IPS-NIHi7 (cell line): ENCODE measurements around the gene GPR62.
"Not testable (repeated sequence)": the region's sequence is repeated elsewhere in the genome, so short reads cannot be mapped to it uniquely, and the experiment has no call there.

Experiments used
- DNase-seq: peaks from one replicate; pipeline ENCODE4 v3.0.0; 2012; ENCODE audit warnings: mixed read lengths; ENCODE audit errors: extremely low spot score

Gene GPR62

DNA sequence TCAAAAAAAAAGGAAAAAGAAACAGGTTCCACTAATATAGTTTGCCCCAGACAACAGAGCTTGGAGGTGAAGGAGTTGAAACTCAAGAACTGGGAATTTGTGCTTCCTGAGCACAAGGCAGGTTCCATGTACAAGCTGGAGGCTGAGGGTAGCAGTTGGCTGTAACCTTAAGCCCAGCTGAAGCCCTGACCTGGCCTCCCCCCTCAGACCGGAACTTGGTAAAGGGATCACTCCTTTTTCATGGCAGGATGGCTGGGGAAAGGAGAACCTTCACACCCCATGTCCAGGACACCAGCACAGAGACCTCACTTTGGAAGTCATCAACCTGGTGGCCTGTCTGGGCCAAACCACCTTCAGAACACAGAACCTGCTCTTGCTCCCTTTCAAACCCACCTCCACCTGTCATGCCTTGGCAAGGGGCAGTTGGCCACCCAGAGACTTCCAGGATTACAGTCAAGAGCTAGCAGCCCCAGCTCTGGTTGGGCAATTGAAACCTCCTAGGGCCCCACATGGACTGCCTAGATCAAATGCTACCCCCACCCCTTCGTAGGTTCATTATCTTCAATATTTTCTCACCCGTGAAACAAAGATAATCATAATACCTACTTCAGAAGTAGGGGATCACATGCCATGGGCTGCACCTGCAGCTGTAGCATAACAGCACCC is 37.0 kb downstream of the GPR62 start:
- no peak for DNase-seq

DNA sequence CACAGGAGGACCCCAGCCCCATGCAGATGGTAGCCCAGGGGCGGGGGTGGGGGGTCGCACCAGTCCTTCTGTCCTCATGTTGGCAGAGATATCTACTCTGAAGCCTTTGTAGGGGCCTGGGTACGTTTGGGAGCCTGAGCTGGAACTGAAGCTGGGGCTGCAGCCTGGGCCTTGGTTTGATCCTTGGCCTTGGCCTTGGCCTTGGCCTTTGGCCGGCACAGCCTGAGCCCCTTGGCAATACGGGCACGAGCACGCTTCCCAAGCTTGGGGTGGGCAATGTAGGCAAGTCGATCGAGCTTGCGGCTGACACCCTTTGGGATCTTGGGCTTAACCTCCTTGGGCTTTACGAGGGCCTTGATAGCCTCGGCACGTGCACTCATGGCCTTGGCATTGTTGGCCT is 38.5 kb downstream of the GPR62 start:
- not testable (repeated sequence) for DNase-seq

DNA sequence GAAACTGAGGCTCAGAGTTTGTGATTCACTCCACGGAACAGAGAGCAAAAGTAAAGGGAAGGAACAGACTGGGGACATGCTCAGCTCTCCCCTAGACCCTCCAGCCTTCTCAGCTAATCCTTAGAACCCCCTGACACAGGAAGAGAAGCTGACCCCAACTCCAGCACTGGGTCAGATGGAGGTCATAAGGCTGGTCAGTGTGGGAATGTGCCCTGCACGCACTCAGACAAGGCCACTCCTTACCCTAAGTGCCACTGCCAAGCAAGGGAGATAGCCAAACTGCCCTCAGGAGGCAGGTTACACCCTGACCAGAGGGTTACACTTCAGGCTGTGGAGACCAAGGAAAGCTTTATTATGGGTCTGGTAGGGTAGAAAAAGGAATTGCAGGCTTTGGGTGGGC is 39.3 kb downstream of the GPR62 start:
- no peak for DNase-seq

- peak; percentile 89 for DNase-seq
Measured at GRCh38 chr3:51995346-51996163, 40.4 kb downstream of the GPR62 start, which contains the start of gene RPL29. RPL29 (minus strand) TSS chr3:51995895; CDS start chr3:51995461, 434 bp downstream.

DNA sequence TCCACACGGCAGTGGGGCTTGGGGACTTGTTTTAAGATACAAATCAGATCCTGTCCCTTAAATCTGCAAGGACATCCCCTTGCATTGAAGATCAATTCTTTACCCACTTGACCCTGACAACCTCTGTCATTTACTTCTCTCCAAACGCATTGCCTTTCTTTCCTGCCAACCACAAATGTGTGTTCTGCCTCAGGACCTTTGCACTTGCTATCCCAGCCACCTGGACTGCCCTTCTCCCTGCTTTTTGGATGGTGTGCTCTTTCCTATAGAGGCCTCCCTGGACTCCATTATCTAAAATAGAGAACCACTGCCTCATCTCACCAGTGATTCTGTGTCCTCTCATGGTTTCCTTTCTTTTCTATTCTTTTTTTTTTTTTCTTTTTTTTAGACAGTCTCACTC is 42.0 kb downstream of the GPR62 start:
- no peak for DNase-seq

- DNase-seq: no peak
Measured at GRCh38 chr3:51997935-51998596, 42.9 kb downstream of the GPR62 start.

DNA sequence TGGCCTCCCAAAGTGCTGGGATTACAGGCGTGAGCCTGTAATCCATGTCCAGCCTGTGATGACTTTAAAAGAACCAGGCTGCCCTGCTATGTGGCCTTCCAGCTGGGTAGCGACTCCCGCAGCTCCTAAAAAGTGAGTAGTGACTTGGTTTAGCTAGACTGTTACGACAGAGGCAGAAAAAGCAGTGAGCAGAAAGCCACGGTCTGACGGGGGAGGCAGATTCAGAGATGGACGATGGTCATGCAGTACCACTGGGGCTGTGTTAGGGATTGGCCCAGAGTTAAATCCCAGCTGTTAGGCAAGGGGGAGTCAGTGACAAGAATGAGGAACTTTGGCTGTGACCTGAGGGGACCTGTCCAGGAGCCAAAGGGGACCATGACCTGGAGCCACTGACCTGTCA is 43.6 kb downstream of the GPR62 start:
- DNase-seq: no peak

- DNase-seq: no peak
Measured at GRCh38 chr3:51999846-52000245, 44.7 kb downstream of the GPR62 start.

DNA sequence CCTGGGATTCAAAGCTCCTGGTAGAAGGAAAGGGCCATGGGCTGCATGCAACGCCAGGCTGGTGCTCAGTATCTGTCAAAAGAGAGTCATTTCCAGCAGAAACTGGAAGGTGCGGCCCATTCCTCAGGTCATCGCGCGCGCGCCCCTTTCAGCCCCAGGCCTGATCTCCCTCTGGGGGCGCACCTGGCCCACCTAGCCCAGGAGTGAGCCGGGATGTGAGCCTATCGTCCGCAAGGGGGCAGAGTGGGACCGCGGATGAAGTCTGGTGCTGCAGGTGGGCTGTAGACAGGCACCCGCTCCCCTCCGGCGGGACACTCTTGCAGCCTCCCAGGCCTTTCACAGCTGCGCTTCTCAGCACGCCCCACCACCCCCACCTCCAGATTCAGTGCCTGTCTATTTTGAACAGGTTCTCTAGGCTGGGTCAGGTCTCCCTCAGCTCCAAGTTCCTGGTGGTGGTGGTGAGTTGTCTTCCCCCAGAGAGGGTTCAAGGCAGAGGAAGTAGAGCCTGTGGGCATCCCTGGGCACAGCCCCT is 46.3 kb downstream of the GPR62 start:
- peak; percentile 95 for DNase-seq

GRCh38 chr3:52002748-52003147 is 47.6 kb downstream of the GPR62 start:
- DNase-seq: no peak

DNA sequence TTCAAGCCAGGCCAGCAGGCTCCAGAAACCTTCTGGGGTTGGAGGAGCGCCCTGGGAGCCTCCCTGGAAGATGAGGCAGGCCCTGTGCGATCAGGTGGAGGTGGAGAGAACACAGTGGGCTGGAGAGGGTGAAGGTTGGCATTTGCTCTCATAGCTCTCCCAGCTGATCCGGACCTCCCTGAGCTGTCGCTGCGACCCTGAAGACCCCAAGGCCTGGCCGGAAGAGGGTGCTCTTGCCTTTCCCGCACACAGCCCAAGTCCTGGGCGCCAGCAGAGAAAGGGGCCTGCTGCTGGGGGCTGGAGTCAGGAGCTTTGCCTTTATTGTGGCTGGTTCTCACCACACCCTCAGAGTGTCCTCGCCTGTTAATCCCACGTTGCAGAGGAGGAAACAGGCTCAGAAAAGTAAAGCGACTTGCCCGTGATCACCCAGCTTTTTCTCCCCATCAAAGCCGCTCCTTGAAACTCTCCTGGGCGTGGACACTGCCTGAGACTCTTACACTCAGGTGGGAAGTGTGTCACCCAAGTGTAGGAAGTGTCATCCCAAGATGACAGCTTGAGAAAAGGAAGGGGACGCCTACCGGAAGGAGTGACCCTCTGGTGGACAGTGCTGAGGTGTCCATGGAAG is 49.1 kb downstream of the GPR62 start:
- DNase-seq: peak; percentile 82

- no peak for DNase-seq
Measured at GRCh38 chr3:52004906-52005395, 49.8 kb downstream of the GPR62 start.

DNA sequence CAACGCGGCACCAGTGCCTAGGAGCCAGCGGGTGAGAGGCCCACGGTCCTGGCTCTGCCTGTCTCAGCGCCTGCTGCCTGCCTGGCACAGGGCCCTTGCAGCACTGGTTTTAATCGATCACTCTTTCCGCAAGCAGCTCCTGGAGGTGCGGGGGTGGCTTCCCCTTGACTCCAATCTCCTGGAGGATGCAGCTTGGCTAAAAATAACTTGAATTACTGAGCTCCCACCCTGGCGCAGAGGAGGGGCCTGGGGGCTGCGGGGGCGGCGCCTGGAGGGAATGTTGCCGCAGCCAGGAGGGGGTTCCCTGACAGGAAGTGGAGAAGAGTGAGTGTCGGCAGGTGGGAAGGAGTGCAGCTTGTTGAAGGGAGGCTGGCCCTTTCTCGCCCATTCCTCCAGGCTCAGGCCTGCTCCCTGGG is 50.4 kb downstream of the GPR62 start:
- peak; percentile 91 for DNase-seq

- DNase-seq: no peak
Measured at GRCh38 chr3:52006017-52006819, 51.0 kb downstream of the GPR62 start.

DNA sequence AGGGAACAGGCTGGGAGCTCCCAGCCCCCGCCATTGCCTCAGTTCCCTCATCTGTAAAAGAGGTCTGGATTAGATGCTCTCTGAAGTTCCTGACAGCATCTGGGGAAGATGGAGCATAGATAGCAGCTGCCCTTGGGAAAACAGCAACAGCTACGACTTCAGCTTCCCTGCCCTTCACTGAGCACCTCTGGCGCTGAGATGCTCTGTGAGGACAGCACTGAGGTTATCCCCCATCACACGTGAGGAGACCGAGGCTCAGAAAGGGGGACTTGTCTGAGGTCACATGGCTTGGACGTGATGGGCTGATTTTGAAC is 51.6 kb downstream of the GPR62 start:
- DNase-seq: no peak
